AG10803 (cell line): ENCODE data around the gene BOD1L2.

ENCODE experiments used
- DNase-seq: peaks from one replicate; pipeline ENCODE4 v3.0.0; 2010; ENCODE audit warnings: low read depth
- H3K4me3 ChIP-seq: 2 replicates; pipeline ENCODE4 v1.5.1; 2011; ENCODE audit warnings: mild to moderate bottlenecking, low read length, control low read depth
- CTCF ChIP-seq: conservative IDR thresholded peaks from 2 replicates; pipeline ENCODE4 v1.5.1; 2011; ENCODE audit warnings: mild to moderate bottlenecking, low read length, control low read depth, inconsistent platforms

Gene BOD1L2

GRCh38 chr18:57198073-57198472, 51.2 kb downstream of the BOD1L2 start:
- H3K4me3 ChIP-seq = no peak overlapping the region
- TF ChIP-seq CTCF = no peak
- no peak for DNase-seq
